Measurements from ENCODE around the gene NT5E.
A peak's percentile ranks its signal among the peaks of the same experiment; 100 is the strongest.

The NT5E gene

DNA sequence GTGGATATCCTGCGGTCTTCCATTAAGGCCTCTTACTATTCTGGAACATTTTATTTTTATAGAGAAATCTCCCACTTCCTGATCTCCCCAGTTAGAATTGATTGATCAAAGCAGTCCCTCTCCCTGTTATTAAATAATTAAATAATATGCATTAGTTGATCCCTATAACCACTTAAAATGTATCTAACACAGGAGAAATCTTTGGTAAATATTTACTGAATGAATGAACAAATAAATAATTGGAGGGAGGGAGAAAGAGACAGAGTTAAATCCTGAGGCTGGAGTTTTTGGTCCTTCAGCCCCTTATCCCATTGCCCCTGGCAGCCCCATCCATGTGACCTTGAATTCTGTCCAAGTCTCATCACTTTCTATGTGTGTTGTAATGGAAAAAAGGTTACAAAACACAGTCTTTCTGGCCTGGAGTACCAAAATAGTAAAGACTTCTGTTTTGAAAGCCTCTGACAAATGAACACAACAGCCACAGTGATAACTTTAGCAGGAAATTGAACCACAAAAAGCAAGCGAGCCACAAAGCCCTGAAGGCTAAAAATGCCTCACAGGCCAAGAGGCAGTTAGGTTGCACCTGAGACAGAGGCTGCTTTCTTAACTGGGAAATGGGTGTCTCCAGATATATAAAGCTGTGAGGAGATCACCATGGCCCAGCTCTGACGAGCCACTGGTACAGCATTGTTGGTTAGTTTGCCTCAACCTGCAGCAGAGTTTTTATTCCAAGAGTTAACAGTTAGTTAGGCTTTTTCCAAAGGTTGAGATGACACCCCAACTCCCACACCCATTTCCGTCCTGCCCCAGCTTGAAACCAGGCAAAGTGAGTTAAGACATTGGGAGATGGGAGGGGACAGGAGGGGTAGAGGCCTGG, 11.3 kb downstream of the NT5E start:
- DNase-seq = no peak

DNA sequence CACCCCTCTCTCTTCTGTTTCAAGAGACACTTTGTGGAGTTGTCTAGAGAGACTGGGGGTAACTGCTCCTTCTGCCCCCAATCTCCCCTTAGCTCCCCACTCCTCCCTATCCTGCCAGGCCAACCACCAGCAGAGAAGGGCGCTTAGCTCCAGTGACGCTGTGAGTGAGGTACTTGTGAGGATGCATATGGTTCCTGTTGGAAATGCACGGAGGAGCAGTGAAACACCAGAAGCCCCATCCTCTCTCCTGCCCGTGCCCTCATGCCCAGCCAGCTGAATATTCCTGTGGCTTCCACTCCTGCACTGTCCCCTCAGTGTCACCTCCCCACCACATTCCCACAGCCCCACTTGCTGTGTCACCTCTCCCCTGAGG, 11.9 kb downstream of the NT5E start:
- no peak for DNase-seq

DNA sequence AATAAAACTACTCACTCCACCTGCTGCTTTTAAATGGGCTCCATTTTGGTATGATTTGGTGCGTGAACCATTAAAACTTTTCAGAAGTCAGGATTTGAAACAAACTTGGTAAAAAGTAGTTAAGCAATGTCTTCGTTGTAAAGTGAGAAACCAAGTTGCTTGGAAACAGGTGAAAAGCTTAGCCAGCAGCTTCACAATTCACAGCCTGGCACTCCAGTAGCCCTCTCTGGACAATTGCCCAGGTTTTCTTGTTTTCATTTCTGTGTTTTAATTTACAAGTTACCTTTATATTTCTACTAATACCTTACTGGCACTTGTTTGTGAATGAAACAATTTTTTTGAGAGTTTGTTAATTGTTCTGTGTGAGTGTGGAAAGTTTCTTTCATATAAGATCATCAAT, 12.8 kb downstream of the NT5E start:
- no peak for DNase-seq

DNA sequence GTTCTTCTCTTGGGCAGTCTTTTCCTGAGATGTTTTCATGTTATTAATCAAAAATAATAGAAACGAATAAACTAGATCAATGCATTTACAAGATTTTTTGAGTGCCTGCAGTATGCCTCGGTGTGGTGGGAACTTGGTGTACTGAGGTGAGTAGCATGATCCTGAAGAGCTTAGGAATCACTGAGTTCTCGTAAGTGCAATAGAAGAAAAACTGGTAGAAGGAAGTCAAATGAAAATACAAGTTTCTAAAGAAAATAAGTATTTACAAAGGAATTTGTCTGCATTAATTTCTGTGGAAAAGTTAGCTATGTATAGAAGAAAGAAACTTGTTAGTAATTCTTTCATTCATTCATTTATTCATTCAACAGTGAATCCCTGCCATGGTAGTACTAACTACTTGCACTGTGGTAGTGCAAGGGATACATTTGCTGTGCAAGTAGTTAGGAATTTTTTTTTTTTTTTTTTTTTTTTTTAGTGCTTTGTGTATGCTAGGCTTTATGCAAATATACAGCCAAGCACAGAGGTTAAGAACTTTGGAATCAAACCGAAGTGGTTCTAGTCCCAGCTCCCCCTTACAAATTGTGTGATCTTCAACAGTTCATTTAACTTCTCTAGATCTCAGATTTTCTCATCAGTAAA, 13.9 kb downstream of the NT5E start:
- DNase-seq = no peak

DNA sequence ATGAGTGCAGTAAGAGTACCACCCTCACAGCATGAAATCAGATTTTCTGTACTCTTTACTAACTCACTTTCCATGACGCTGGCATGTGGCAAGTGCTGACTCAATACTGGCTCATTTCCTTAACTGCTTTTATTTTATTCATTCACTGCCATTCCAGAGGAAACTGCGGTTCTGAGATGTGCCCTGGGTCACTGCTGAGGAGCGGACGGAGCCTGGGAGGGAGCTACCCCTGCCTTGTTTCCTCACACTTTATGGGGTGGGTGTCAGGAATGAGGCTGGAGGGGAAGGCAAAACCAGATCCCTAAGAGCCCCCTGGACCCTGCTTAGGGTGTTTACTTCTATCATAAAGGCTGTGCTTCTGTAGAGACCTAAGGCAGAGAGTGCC, 14.4 kb downstream of the NT5E start:
- DNase-seq = peak; percentile 96

DNA sequence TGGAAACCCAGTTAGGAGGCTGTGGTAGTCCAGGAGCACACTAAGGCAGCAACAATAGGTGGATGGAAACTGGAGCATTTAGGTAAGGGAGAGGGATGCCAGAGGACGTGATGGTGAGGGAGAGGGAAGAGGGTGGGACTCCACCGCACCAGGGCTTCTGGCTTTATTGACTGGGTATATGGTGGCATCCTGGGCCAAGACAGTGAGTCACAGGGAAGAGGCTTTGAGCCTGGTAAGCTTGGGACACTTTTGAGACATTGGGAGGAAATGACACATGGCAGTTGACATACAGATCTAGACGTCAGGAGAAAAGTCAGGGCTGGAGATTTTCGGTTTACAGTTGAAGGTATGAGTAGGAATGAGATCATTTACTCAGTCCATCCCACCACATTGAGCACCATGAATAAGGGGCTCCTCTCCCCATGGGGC, 14.9 kb downstream of the NT5E start:
- DNase-seq = no peak

DNA sequence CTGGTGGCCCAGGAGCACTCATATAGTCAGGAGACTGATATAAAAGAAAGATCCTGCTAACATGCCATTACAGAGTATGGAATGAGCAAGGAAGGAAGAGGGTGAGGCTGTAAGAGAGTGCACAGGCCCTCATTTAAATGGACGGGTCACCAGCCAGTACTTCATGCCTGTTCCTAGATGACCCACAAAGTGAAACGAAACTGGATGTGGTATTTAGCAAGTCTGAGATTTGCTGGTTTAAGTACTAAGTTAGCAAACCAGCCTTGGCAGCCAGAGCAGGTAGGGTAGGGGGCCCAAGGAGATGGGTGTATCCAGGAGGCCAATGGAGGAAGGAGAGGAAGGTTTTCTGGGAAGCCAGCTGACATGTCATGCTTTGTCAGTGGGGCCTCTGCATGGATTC, 15.9 kb downstream of the NT5E start:
- no peak for DNase-seq

DNA sequence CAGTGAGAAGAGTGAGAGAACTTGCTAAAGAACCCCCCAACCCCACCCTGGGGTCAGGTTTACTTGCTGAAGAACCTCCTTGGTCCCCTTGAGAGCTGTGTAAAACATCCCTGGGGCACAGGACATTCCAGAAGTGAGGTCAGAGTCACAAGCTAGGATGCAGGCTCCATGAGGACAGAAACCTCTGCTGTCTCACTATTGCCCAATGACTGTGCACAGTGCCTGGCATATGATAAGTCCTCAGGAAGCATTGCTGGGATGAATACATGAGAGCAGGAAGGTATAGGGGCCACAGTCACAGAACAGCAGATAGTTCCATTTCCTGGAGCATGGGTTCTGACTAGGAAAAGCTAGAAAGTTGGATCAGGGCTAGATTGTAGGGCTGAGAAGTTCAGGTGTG, 18.4 kb downstream of the NT5E start:
- DNase-seq = no peak

DNA sequence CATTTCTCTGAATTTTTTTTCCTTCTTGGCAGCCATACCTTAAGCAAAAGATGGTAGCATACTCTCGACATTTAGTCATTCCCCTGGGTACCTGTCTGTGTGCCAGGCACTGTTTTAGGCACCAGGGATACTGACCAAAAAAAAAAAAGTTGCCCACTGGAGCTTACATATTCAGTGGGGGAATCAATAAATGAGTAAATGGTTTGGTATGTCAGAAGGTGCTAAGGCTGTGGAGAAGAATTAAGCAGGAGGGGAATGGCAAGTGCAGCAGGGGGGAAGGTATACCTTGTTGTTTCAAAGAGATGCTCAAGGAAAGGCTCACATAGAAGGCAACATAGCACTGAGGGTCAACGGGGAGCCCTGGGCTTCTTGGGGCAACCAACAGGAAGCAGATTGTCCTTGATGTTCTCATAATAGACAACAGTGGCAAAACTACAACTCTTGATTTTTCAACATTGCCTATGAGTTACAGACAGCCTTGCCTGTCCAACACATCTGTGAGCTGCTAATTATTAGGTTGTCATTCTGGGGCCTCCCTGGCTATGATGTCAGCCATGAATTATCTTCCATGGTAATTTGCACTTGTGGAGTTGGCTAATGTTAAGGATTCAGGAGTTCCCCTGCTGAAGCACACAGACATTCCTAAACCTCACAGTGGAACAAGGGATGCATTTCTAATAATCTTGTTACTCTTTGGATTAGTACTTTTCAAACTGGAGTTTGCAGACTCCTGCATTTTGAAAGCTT, 19.6 kb downstream of the NT5E start:
- DNase-seq = no peak

DNA sequence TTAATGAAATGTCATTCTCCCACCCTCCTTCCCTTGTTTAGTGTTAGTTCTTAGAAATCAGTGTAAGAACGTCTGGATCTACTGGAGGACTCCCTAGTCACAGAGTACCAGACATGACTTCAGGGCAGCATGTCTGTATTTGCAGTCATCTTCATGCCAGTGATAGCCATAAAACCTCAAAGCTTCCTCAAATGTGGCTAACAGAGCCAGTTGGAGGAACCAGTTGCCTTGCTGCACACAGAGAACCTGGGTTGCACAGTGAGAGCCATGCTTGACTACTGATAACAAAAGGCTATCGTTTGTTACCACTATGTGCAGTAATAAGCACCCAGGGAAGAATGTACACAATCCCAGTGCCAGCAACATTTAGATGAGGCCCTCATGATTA, 20.1 kb downstream of the NT5E start:
- no peak for DNase-seq

DNA sequence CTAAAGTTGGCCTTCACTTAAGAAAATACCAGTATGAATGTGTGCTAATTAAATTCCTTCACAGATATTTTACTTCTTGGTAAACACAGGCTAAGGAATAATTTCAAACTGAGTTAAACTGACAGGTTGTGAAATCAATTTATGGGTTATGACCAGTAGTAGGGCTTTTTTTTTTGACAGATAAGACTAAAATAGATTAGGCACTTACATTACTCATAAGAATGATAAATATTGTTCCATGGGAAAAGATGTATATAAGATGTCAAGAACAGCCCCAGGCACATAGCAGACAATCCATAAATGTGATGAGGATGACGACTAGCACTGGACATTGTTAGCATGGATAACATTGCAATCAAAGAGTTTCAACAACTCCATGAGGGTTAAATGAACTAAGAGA, 22.9 kb downstream of the NT5E start:
- DNase-seq = peak; percentile 59

DNA sequence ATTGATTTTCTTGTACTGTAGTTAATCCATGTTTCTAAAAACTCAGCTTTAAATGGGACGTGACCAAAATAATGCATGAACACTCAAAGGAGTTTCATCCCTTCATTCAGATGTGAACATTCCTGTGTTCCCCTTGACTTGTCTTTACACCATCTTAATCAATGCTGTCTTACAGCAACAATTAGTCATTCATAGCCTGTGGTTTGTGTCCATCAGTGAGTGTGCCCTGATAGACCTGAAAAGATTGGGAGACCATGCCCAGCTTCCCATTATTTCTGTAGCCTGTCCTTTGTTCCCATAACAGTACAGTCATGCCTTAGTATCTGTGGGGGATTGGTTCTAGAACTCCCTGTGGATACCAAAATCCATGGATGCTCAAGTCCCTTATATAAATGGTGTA, 23.9 kb downstream of the NT5E start:
- DNase-seq = no peak

DNA sequence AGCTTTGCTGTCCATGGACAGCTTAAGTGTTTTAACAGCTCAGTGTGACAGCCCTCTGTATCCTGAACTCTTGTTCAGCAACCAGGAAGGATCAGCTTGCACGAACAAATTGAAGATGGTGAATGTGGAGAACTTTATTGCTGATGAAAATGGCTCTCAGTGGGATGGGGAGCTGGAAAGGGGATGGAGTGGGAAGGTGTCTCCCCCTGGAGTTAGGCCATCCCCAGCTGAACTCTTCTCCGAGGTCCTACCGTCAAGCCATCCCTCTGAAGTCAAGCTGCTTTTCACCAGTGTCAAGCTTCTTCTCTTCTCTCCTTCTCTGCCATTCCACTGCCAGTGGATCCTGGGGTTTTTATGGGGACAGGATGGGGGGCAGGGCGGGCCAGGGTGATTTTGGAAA, 26.6 kb downstream of the NT5E start:
- DNase-seq = no peak

DNA sequence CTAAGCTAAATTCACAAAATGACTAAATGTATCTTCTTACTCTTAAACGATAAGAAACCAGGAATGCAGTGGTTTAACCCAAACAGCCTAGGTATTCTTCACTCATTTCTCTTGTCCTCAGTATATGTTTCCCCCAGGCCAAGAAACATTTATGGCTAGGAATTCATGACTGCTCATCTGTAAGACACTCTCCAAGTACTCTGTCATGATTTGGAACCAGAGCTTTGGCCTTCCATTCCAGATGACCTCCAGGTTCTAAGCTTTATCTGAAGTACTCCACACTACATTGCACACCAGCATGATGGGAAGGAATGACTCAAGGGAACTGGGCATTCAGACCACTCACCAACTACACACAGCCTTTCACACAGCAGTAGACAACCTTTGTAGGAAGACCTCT, 29.3 kb downstream of the NT5E start:
- DNase-seq = no peak

DNA sequence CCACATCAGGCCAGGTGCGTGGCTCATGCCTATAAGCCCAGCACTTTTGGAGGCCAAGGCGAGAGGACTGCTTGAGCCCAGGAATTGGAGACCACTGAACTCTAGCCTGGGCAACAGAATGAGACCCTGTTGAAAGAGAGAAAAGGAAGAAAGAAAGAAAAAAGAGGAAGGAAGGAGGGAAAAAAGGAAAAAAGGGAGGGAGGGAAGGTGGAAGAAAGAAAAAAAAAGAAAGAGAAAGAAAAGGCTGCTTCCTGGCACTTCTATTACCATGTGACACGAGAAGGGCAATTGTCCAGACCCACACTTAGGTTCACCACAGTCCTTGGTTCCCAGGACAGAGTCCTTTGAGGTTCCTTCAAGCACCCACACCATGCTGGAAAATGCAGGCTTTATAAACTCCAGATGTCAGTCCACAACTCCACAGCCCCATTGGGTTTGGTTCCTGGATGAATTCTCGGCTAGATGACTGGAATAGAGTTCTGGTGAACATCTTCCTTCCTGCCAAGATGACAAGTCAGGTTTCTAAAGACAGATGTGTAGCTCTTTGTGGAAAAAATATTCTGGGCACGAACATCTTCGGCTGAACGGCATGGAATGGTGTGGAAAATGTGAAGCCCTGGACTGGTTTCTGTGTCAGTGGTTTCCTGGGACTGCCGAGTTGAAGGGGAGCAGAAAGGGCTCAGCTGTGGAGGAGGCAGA, 32.5 kb downstream of the NT5E start:
- DNase-seq = no peak

DNA sequence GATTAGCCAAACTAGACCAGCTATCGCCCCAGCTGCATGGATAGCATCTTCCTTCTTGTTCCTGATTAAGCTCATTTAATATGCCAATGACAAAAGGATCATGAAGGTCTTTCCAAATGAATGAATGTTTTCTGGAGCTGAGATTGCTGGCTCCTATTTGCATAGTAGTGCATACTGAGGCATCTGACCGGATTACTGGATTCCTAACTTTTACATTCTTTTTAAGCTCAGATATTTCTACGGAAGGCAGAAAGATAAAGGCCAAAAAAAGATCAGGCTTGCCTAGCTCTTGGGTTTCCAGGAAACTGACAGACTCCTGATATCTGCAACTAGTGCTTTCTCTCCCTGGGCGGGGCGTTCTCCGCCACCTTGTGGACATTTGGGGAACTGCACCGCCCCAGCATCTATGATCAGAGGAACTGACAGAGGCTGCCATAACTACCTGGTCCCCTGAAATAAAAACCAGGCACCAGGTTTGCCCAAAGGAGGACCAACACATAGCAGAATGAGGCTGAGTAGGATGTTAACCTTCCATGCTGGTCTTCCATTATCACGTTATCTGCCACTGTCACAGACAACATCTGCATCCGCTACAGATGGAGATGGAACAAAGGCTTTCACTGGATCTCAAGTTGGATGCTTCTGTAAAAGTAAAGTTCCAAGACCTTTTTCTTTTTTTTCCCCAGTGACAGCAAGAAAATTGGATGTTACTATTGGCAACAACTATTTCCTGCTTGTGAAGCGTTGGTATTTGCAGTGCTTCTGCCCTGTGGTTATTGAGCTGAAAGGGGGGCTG, 33.2 kb downstream of the NT5E start:
- DNase-seq = peak; percentile 34

DNA sequence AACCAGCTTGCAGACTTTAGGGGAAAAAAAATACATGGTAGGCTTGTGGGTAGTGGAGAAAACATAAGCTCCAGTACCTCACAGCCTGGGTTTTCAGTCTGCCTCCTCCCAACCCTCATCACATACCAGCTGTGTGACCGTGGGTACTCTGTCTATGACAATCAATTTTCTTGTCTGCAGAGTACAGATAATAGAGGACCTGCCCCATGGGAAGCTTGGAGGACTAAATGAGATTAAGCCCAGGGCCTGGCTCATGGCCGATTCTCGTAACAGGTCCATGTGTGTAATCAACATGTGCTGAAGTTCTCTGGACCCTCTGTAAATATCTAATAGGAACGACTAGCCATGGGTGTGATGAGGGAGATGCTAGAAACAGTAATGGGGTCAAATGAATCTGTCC, 34.0 kb downstream of the NT5E start:
- DNase-seq = no peak

DNA sequence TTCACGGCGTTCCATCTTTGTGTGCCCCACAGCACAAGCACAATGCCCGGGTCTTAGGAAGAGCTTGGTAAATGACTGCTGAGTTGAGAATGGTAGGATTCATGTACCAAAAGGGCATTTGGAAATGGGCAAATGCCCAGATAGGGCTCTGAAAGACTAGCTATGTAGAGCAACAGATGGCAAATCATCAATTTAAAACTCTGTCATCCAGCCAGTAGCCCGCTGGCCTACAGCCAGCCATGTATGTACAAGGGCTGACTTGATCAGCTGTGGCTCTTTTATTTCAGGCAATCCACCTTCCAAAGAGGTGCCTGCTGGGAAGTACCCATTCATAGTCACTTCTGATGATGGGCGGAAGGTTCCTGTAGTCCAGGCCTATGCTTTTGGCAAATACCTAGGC, 35.1 kb downstream of the NT5E start:
- DNase-seq = no peak

DNA sequence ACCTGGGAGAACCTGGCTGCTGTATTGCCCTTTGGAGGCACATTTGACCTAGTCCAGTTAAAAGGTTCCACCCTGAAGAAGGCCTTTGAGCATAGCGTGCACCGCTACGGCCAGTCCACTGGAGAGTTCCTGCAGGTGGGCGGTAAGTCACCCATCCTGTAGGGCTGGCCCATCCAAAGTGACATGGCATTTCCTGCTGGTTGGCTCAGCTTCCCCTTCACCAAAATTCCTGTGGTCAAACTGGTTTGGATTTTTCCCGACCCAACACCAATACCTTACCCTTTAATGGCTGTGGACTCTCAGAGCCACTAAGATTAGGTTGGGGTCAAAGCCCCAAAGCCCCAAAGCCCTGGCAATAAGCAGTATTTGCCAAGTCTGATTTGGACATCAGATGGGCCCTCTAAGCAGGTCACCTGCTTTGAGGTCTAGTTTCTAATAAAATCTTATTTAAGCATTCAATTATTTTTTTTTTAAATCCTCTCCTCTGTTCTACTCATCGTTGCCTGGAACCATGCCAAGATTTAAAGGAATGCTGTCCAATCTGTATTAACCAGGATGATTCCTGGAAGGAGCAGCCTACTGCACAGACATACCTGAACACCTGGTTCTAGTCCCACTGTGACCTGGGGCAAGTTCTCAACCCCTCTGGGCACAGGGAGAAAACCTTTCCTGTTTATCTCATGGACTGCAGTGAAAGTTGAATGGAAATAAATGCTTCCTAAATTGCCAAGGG, 40.8 kb downstream of the NT5E start:
- no peak for DNase-seq

DNA sequence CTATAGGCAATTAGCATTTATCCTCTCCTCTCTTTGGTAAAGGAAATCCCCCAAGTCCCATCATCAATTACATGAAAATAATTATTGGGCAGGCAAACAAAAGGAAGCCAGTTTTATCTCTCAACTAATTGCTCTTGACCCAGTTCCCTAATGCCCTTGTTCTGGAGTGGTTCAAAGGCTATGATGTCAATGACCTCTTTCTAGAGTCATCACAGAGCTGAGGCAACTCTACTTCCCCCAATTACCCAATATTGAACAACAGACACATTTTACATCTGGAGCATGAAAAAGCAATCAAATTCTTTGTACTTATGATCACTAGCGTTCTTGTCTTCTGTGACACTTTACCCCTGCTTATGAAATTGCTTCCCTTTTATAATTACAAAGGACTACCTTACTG, 43.5 kb downstream of the NT5E start:
- DNase-seq = no peak
